Measurements from ENCODE around the gene BMF. TPM values are rescaled to one million over a fixed set of nuclear protein-coding genes. Genes with fewer than 3 reads are reported as not detected.

BMF gene
- total and polyA plus RNA-seq, 2 of the 4 experiments (the other 2 are of a cell fraction) = 2.4 to 2.9 TPM

DNA sequence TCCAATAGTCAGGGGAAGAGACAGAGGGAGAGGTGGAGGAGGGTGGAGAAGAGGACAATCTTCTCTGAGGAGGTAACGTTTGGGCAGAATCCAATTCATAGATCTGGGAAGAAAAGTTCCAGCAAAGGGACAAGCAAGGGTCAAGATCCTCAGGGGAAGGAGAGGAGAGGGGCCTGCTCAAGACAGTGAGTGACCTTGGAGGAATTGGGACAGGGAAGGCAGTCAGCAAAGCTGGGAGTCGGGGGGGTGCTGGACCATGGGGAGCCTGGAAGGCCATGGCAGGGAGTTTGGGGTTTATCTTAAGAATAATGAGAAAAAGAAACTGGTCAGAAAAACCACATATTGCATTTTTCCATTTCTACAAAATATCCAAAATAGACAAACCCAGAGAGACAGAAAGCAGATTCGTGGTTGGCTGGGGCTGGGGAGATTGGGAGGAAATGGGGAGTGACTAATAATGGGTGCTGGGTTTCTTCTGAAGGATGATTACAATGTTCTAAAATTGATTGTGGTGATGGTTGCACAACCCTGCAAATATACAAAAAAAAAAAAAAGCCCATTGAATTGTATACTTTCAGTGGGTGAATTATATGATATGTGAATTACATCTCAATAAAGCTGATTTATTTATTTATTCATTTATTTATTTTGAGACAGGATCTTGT lies 50.1 kb downstream of the BMF start (continued):
- no peak for TF ChIP-seq BHLHE40 (IDR thresholded peaks at IDR 0.05; ENCODE audit: low read depth, low read length)

DNA sequence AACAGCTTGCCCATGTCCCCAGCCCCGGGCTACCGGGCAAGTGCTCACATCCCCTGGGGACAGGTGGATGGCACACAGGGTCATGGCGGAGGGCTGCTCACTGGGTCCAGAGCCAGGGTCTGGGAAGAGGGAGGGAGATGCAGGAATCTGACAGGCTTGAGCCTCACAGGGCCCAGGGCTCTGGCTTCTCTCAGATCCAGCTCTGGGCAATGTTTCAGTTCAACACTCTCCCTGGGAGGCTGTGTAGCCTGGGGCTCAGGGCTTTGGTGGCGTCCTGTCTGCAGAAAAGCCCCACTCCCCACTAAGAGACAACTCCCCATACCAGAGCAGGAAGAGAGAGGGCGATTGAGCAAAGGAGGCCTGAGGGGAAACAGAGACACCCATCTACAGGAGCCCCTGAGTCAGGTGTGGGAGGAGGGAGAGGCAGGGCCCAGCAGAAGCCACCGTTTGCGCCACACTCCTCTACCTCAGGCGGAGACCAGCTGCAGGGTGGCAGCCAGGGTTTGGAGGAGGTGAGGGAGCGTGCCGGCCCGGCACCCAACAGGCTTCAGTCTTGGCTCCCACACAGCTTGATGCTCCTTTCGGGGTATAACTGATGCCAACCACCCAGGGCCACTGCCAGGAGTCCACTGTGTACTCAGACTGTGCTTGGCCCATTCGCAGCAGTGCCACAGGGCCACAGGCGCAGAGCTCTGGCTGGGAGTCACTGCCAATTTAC lies 52.9 kb downstream of the BMF start:
- Histone ChIP-seq H2BK5ac (ENCODE audit: low read depth, low read length, poor library complexity, severe bottlenecking) (no peak overlapping the region), H2AK9ac (replicated peaks; ENCODE audit: low read depth, low read length, poor library complexity) (peak overlapping the region; percentile 77), H3K79me1 (ENCODE audit: low read depth in 1 of 2, low read length in 2 of 2) (peaks cover 0 to 9% of the 10 kb centered on the region in 2 experiments; a peak in 1 of 4 replicates), H3K9ac (ENCODE audit: low read depth, low read length) (no peak overlapping the region), H2BK120ac (ENCODE audit: low read depth, low read length) (peak overlapping the region; percentile 58), H3K9me1 (ENCODE audit: insufficient read depth, low read length) (peaks cover 32% of the 10 kb centered on the region), H3K4me1 (ENCODE audit: control insufficient read depth, insufficient read depth, low read length) (peaks cover 27% of the 10 kb centered on the region), H3K14ac (replicated peaks; ENCODE audit: low read depth, low read length) (peak overlapping the region; percentile 76), H3K23ac (ENCODE audit: low read depth, low read length) (peak overlapping the region; percentile 8; the same call in 1 of the 2 replicates), H4K20me1 (ENCODE audit: insufficient read depth, low read length) (no peaks in the 10 kb centered on the region), H3K4ac (ENCODE audit: low read depth, low read length) (peak overlapping the region; percentile 80), H4K8ac (ENCODE audit: low read depth in 2 of 2, low read length in 2 of 2) (peak overlapping the region in 1 of 2 experiments; percentile 7; a peak in 1 of 4 replicates), H2AK5ac (ENCODE audit: low read depth, low read length) (peak overlapping the region; percentile 91), H3K56ac (ENCODE audit: extremely low read depth, insufficient read depth, low read length) (no peak overlapping the region), H2AFZ (replicated peaks; ENCODE audit: low read length, poor library complexity) (peak overlapping the region; percentile 35), H3K27me3 (ENCODE audit: control insufficient read depth, insufficient read depth, low read length) (no peaks in the 10 kb centered on the region), H3K9me3 (ENCODE audit: control insufficient read depth, insufficient read depth, low read length) (no peaks in the 10 kb centered on the region), H4K91ac (ENCODE audit: insufficient read depth, low read depth, low read length) (peak overlapping the region; percentile 52; the same call in 1 of the 2 replicates), H4K5ac (ENCODE audit: low read depth, low read length) (peak overlapping the region; percentile 56; the same call in 1 of the 2 replicates), H3K4me2 (ENCODE audit: low read depth, low read length) (no peak overlapping the region), H3K4me3 (ENCODE audit: insufficient read depth, low read depth, low read length) (no peak overlapping the region), H3K18ac (ENCODE audit: low read depth, low read length) (peak overlapping the region; percentile 54), H2BK15ac (ENCODE audit: low read depth, low read length) (no peak overlapping the region; the same call in 2 of the 3 replicates), H3K36me3 (ENCODE audit: control insufficient read depth, insufficient read depth, low read length) (no peaks in the 10 kb centered on the region), H2BK20ac (ENCODE audit: low read depth, low read length) (peak overlapping the region; percentile 69), H3K27ac (ENCODE audit: insufficient read depth, low read length) (no peak overlapping the region)
- BruUV-seq (replicated peaks) = no TSS peak
- CTCF ChIA-PET = interaction anchor here (2.0 kb wide), 1 partner anchor 10 kb away, joined by 5 read pairs; no protein-coding TSS in a partner anchor
- WGBS, 2 experiments (ENCODE audit: extremely low coverage in 2 of 2, insufficient read length in 1 of 2) = 94% methylated on average over 5 of the region's 14 CpGs; no CpG with 5 or more reads in 1 of the 2 experiments
- DNase-seq (no peak), ATAC-seq (ENCODE audit: low read depth) (no peak)
- intact Hi-C loops (cut with micrococcal nuclease) = no loop called here
- dilution Hi-C loops (cut with HindIII; ENCODE audit: low sequenced_read_pairs, unreplicated experiment) = no loop called here
- POLR2A ChIA-PET (ENCODE audit: unreplicated experiment) = no interaction called here
- in situ Hi-C loops (cut with MboI; ENCODE audit: low sequenced_read_pairs) = no loop called here
- no peak for TF ChIP-seq BHLHE40 (IDR thresholded peaks at IDR 0.05; ENCODE audit: low read depth, low read length)
- TF ChIP-seq CEBPB (IDR thresholded peaks at IDR 0.05; ENCODE audit: low read depth, low read length) = no peak
- TF ChIP-seq RFX5 (IDR thresholded peaks at IDR 0.05; ENCODE audit: low read depth, low read length) = no peak
- no peak for TF ChIP-seq SMC3 (IDR thresholded peaks at IDR 0.05; ENCODE audit: low read depth, low read length)
- no peak for TF ChIP-seq MAZ (IDR thresholded peaks at IDR 0.05; ENCODE audit: borderline replicate concordance, low read depth, low read length)
- TF ChIP-seq FOS (IDR thresholded peaks at IDR 0.05; ENCODE audit: low read depth, low read length) = no peak
- TF ChIP-seq MXI1 (IDR thresholded peaks at IDR 0.05; ENCODE audit: borderline replicate concordance, low read depth, low read length) = no peak
- TF ChIP-seq RAD21 (IDR thresholded peaks at IDR 0.05; ENCODE audit: low read length) = no peak
- TF ChIP-seq NFE2L2 (IDR thresholded peaks at IDR 0.05; ENCODE audit: low read depth, low read length) = no peak
- TF ChIP-seq POLR2A (IDR thresholded peaks at IDR 0.05; ENCODE audit: low read depth, low read length) = no peak
- TF ChIP-seq, protein P1, sequence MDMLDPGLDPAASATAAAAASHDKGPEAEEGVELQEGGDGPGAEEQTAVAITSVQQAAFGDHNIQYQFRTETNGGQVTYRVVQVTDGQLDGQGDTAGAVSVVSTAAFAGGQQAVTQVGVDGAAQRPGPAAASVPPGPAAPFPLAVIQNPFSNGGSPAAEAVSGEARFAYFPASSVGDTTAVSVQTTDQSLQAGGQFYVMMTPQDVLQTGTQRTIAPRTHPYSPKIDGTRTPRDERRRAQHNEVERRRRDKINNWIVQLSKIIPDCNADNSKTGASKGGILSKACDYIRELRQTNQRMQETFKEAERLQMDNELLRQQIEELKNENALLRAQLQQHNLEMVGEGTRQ (IDR thresholded peaks at IDR 0.05; ENCODE audit: low read depth, low read length) = no peak
- TF ChIP-seq CHD1 (IDR thresholded peaks at IDR 0.05; ENCODE audit: low read depth, low read length) = no peak
- no peak for TF ChIP-seq RCOR1 (IDR thresholded peaks at IDR 0.05; ENCODE audit: insufficient replicate concordance, low read length)
- TF ChIP-seq, protein P2, sequence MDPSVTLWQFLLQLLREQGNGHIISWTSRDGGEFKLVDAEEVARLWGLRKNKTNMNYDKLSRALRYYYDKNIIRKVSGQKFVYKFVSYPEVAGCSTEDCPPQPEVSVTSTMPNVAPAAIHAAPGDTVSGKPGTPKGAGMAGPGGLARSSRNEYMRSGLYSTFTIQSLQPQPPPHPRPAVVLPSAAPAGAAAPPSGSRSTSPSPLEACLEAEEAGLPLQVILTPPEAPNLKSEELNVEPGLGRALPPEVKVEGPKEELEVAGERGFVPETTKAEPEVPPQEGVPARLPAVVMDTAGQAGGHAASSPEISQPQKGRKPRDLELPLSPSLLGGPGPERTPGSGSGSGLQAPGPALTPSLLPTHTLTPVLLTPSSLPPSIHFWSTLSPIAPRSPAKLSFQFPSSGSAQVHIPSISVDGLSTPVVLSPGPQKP (IDR thresholded peaks at IDR 0.05; ENCODE audit: borderline replicate concordance, low read depth, low read length) = no peak
